ENCODE data around the gene RCAN2.
"Not testable (repeated sequence)": the region's sequence is repeated elsewhere in the genome, so short reads cannot be mapped to it uniquely, and the experiment has no call there.

The RCAN2 gene

DNA sequence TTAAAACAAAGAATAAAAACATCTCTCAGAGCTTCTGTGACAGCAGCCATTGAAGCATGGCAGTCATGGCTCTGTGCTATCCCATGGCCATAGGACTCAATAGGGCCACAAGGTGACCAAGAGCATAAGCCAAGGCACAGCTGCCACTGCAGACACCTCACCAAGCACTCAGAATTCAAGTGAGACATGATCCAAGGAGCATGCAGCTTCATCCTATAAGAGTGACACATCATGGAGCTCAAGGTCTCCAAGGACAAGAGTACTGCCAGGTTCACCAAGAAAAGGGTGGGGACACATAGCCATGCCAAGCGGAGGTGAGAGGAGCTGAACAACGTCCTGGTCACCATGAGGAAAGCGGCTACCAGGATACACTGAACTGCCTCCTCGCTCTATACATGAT is 53.0 kb downstream of the RCAN2 start:
- DNase-seq = no peak

DNA sequence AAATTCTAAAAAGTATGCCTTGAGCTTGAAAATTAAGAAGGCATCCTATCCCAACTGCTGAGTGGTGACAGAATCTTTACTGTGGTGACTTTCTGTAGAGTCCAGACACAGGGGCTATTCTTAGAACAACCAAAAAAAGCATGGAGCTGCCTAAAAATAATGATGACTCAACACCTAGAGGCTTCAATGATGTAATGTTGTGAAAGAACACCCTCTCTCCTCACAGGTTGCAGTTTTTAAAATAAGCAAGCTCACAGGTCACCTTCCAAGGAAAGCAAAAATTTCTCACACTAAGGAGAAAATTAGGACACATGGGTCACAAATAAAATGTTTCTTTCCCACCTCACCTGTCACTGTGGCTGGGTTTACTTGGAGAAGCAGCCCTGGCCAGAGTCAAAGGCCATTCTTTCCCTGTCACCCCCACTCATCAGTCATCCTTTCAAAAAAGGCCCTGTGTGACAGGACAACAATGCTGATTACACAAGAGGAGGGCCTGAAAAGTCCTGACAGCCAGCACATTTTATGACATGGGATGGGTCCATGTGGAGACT is 53.5 kb downstream of the RCAN2 start:
- DNase-seq = no peak

DNA sequence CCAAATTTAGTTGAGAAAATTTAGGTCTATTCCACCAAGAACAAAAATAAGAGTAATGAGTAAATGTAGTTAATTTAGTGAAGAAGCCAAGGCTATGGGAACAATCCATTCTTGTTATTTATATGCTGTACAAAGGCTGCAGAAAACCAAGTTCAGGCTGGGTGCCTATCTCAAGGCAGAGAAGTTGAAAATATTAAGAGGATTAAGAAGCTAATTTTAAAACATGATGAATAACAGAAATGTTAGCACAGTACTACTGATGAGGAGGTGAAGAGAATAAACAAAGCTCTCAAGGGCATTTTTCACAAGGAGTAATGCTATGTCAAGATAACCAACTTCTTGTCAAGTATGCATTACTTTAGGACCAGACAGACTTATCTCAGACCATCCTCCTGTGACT is 68.6 kb downstream of the RCAN2 start:
- DNase-seq = no peak

DNA sequence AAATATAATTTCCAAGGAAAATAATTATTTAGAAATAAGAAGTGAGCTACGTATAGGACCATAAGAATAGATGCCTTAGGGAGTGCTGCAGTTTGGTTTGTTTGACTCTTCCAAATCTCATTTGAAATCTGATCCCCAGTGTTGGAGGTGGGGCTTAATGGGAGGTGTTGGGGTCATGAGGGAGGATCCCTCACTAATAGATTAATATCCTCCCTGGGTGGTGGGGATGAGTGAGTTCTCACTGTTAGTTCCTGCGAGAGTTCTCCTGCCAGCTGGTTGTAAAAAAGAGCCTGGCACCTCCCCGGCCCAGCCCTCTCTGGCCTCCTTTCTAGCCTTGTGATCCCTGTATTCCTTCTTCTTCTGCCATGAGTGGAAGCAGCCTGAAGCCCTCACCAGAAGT is 69.3 kb downstream of the RCAN2 start:
- no peak for DNase-seq

DNA sequence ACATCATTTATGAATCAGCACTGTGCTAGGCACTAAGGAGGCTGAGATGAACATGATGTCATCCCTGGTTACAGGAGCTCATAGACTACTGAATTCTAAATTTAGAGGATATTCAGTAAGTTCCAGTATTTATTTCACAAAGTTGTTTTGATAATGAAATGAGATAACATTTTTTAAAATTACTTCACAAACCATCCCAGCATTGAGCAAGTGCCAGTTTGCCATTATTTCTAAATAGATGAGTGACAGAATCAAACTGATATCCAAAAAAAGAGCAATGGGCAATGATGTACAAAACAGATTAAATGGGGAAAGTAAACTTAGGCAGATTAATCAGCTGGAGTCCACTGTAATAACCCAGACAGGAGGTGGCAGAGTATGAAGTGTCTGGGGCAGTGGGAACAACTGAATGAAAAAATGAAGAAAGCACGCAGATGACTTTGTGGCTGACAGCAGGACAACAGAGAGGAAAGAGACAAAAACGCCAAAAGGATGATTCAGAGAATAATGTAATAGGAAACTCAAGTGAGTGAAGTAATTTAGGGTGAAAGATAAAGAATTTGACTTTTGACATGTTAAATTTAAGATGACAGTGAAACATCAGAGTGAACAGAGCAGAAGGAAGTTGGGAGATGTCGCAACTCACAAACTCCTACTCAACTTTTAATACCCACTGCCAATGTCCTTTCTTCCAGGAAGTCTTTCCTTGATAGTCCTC is 70.2 kb downstream of the RCAN2 start:
- no peak for DNase-seq

DNA sequence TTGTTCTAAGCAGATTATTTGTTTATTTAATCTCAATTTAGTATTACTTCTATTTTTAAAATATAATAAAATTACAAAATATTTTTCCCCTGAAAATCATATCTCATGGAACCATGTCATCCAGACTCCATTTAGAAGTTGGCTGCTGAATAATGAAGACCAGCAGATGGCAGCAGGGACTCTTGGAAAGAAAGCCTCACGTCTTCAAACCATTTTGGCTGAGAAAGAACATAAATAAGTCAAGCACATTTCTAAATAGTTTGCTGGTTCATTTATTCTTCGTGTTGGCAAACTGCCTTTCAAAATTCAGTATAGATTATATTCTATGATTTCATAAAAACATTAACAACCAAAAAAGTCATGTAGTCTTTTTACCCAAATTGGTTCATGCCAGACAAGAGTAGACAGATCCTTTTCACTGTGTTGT is 71.7 kb downstream of the RCAN2 start:
- DNase-seq = no peak

DNA sequence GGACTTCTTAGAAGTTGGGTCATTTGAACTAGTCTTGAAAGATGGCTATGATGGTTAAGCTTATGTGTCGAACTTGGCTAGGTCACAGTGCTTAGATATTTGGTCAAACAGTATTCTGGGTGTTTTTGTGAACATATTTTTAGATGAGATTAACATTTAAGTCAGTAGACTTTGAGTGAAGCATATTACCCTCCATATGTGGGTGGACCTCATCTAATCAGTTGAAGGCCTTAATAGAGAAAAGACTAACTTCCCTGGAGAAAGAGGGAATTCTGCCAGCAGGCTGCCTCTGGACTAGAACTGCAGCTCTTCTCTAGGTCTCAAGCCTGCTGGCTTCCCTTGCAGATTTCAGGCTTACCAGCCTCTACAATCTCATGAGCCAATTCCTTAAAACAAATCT is 76.9 kb downstream of the RCAN2 start:
- DNase-seq = no peak

DNA sequence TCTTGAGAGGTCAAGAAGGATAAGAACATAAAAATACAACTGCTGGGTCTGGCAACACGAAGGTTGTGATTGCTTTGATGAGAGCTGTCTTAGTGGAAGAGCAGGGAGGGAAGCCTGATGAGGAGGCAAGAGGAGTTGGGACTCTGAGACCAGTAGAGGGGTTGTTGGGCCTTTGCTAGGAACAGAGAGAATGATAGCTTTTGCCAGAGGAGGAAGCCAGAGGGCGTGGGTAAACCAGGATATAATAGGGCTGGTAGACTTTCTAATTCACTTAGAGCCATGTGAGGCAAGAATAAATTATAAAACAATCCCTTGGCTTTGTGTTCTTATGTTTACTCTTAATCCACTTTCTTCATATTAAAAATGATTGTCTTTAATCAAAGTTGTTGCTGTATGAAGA is 78.6 kb downstream of the RCAN2 start:
- DNase-seq = no peak

DNA sequence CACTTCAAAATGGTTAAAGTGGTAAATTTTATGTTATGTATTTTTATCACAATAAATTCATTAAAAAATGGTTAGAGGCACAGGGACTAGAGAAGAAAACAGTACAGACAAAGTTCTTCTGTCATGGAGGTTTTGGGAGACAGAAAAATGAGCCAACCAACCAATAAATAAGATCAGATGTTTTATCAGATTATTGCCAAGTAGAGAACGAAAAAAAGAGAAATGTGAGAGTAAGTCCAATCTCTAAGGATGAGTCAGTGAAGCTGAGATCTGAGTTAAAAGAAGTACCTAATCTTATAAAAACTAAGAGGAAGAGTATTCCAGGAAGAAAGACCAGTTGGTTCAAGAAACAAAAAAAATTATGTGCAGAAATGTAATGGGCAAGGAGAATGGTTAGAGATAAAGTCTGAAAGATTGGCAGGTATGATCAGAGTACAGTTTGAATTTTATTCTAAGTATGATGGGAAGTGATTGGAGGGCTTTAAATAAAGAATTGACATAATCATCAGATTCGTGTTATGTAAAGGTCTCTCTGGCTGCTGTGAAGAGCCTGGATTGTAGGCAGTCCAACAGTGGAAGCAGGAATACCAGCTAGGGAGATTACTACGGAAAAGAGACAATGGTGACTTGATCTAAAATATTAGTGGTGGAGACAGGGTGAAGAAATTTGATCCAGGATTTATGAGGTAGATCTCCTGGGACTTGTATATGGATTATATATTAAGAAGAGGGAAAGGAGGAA is 79.6 kb downstream of the RCAN2 start:
- DNase-seq = no peak

DNA sequence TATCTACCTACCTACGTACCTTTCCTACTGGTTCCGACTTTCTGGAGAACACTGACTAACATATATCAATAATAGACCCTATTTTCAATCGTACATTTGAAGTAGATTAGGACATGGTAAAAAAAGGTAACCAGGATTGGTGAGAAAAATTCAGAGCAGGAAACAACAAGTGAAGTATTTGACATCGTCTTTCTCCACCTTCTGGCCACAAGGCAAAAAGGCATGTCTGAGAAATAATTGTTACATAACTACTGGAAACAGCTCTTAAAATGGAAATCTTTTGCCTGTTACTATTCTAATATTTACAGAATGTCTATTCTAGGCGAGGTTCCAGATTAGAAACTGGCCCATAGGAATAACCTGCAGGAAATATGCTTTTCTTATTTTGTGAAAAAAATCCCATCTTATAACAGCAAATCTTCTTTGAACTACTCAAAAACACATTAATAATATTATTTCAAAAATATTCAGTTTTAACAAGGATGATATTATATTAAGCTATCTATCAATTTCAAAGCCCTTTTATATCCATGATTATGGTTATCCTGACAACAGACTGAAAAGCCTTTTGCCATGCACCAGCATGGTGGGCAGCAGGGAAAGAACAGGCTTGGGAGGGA is 80.8 kb downstream of the RCAN2 start:
- no peak for DNase-seq

DNA sequence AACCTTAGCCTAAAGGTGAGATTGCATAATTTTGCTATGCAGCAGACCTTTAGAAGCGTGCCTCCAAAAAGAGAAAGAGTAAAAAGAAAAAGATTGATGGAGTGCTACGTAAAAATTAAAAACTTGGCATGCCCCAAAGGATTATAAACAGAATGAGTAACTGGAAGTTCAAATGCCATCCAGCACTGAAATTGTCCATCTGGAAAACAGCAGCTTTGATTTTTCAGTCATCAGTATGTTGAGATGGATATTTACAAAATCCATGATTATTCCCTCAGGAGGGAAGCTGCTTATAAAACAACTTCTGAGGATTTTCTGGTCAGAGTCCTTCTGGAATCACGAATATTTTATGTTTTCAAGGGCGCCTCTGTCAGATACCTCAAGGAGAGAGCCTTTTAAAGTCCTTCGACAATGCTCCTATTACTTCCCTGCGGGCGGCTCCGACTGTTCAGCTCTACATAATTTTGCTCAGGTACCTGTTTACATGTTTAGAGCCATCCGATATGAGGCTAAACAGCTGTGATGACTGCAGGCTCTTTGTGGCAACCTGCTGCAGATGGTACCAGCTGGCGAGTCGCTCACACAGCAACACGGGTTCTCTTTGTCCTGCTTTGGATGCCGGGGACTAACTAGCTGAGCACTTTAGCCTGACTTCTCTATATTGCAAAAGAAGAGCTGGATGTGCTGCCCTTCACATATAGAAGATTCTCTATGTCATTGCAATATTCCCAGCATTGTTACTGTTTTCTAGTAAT is 83.3 kb downstream of the RCAN2 start:
- DNase-seq = no peak

DNA sequence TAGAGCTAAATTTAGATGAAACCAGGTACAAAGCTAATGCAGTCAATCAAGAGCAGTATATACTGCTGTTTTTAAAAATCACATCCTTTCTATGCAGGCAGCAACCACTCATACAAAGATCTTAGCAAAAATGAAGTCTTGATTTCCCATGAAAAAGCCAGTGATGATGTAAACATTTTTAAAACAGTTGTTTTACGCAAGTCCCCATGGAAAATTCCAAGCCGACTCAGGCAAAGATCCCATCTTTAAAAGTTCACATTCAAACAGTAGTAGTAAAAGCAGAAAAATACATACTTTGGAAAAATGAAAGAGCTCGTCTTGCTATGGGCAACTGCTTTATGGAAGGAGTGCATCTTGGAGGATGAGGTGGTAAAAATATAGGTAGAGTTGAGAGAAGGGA is 84.0 kb downstream of the RCAN2 start:
- no peak for DNase-seq

DNA sequence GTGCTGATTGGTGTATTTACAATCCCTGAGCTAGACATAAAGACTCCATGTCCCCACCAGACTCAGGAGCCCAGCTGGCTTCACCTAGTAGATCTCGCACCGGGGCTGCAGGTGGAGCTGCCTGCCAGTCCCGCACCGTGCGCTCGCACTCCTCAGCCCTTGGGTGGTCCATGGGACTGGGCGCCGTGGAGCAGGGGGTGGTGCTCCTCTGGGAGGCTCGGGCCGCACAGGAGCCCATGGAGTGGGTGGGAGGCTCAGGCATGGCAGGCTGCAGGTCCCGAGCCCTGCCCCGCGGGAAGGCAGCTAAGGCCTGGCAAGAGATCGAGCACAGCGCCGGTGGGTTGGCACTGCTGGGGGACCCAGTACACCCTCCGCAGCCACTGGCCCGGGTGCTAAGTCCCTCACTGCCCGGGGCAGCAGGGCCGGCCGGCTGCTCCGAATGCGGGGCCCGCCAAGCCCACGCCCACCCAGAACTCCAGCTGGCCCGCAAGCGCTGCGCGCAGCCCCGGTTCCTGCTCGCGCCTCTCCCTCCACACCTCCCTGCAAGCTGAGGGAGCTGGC is 85.5 kb downstream of the RCAN2 start:
- DNase-seq = not testable (repeated sequence)

DNA sequence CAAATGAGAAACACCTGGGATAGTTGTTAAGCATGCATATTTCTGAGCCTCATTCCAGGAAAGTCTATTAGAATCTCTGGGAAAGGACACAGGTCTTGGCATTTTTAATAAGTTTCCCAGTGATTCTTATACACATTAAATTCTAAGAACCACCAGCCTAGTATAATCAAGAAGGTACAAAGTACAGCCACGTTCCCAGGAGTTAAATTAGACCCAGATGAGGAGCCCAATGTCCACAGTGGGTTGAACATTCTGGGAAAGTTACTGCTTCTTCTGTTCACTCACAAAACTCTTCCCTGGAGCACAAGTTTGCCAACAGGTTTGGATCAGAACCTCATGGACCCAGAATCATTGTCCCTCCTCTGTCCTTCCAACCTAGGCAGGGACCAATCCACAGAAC is 90.4 kb downstream of the RCAN2 start:
- no peak for DNase-seq

DNA sequence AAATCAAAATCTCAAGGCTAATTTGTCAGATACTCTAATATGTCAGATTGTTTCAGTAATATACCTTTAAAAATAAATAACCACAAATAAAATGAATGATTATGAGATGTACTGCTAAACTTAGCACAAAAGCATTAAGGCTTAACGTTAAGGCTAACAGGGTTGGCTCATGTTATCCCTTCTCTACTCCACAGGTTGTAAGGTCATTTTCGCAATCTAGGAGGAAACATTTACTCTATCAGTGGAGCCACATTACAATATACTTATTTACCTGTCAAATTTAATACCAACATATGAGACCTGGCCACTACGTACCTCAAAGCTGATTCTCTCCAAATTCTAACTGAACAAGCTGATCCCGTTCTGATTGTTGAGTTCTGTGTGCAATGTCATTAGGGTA is 95.7 kb downstream of the RCAN2 start:
- DNase-seq = no peak

DNA sequence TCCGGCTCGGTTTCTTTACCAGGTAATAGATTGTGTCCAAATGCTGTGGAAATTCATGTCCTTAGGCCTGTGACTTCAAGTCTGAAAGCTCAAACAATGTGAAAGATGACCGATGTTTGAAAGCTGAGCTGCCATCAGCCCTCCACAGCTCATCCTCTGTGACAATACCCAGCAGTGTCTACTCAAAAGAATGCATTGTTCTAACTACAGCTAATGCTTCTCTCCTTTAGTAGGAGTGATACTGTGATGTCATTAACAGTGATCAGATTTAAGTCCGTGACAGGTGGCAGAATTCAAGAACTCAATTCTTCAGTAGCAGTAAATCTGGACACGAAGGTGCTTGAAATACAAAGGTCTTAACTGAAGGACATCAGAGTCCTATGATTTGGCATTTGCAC is 97.3 kb downstream of the RCAN2 start:
- no peak for DNase-seq

DNA sequence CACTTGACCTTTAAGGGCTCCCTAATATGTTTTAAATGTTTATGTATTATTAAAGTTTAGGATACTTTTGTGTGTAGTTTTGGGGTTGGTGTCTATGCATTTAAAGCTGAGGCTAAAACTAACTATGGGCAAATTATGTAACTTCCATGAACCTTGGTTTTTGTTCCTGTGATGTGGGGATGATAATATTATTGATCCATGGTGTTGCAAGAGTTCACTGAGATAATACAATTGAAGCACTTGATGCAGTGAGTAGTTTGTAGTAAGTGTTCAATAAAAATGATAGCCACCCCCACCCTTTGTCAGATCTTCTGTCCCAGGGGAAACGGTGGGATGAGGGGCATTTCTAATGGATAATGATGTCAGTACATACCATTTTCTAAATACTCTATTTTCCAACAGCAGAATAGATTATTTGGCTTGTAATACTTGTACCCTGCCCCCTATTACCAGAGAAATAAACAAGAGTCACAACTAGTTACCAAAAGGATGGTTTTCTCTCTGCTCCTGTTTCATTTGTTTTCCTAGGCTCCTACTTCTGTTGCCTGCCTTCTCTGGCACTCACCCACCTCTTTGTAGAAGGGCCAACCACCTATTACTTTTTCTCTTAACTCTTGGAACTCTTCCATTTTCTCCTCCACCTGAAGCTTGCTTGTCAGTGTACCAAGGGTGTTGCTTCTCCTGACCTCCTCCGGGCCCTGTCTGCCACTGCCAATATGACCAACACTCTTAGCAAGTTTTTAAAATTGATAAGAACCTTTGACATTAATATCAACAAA is 97.9 kb downstream of the RCAN2 start:
- DNase-seq = no peak

DNA sequence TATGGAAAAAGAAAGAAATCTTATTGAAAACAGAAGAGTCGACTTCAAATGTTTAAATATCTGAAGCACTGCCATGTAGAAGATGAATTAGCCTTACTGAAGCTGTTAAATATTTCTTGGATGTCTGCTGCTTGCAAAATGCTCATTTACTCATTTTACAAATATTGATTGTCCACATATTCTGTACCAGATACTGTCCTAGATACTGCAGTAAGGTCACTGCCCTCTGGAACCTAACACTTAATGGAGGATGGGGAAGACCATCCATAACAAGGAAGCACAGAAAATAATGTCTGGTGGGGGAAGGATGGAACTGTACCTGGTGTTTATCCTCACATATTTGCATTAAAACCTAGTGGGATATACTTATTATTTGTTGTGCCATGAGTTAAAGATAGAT is 99.0 kb downstream of the RCAN2 start:
- DNase-seq = no peak

DNA sequence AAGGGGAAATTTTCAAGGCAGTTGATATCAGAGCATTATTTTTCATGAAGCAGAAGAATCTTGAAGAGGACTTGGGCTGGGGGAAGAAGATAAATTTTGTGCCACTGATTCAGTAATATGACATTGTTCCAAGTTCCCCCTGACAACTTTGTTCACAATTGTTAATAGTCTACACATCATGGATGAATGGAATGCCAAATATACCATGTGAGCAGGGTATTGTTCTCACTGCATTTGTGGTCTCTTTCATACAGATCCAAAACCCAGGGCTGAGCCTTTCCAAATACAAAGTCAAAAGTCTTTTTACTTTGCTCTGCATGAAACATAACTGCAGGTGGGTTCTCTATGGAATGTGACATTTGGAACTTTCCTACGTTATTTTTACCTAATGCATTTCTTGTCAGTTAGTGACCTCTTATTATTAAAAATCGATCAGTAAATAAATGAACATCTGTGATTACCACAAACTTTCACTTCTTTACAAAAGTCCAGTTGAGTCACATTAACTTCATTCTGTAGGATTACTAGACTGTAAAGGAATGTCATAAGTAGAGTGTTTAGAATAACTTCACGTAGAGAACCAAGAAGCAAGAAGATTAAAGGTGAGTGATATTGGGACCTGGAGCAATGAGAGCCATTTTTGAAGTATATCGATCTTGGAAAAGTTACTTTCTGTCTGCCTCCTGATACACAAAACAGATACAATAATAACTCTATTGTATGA is 100.9 kb downstream of the RCAN2 start:
- no peak for DNase-seq

DNA sequence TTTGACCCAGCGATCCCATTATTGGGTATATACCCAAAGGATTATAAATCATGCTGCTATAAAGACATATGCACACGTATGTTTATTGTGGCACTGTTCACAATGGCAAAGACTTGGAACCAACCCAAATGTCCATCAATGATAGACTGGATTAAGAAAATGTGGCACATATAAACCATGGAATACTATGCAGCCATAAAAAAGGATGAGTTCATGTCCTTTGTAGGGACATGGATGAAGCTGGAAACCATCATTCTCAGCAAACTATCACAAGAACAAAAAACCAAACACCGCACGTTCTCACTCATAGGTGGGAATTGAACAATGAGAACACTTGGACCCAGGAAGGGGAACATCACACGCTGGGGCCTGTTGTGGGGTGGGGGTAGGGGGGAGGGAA is 103.5 kb downstream of the RCAN2 start:
- not testable (repeated sequence) for DNase-seq

DNA sequence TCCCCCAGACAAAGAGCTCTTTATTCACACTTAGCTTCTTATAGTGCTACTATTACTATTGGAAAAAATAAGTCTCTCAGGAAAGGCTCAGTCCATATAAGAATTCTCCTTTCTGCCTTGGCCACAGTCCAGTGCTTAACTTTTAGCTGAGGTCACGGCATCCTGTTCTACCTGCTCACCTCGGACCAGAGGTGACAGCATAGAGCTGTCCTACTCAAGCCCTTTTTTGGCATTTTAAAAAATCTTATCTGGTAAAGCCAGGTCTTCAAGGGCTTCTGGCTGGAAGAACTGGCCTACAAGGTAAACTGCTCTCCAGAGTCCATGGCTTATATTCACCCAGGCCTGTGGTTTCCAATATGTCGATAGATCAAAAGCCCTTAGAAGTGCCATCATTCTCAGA is 109.7 kb downstream of the RCAN2 start:
- no peak for DNase-seq

All from activated CD4-positive, alpha-beta T cell treated with anti-CD3 and anti-CD28 coated beads for 4 hours (primary cell).